GM12875 (cell line): ENCODE data around the gene EPHA3.

Source experiments
- H3K4me3 ChIP-seq: one replicate; pipeline ENCODE4 v1.5.1; 2011; ENCODE audit warnings: low read depth, low read length, control low read depth
- TF ChIP-seq, protein P1 (sequence below): IDR thresholded peaks from 2 replicates; pipeline ENCODE4 v1.5.1; 2011; ENCODE audit warnings: low read depth, mild to moderate bottlenecking, control low read depth, inconsistent platforms, low read length, moderate library complexity, borderline replicate concordance; ENCODE audit not compliant: insufficient read depth

The EPHA3 gene

DNA sequence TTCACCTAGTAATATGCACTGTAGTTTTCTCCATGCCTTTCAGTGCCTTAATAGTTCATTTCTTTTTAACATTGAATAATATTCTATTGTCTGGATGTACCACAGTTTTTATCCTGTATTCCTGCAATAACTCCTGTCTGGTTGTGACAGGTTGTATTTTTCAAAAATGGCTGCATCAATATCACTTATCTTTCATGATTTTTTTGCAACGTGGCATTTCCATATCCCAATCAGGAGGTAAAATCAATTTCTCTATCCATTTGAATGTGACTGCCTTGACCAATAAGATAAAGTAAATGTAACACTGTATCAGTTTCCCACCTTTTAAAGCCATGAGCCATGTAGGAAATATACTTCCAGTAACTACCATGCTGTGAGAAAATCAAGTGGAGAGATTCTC is 27.5 kb upstream of the EPHA3 start:
- no peak overlapping the region for H3K4me3 ChIP-seq
- TF ChIP-seq, protein P1, sequence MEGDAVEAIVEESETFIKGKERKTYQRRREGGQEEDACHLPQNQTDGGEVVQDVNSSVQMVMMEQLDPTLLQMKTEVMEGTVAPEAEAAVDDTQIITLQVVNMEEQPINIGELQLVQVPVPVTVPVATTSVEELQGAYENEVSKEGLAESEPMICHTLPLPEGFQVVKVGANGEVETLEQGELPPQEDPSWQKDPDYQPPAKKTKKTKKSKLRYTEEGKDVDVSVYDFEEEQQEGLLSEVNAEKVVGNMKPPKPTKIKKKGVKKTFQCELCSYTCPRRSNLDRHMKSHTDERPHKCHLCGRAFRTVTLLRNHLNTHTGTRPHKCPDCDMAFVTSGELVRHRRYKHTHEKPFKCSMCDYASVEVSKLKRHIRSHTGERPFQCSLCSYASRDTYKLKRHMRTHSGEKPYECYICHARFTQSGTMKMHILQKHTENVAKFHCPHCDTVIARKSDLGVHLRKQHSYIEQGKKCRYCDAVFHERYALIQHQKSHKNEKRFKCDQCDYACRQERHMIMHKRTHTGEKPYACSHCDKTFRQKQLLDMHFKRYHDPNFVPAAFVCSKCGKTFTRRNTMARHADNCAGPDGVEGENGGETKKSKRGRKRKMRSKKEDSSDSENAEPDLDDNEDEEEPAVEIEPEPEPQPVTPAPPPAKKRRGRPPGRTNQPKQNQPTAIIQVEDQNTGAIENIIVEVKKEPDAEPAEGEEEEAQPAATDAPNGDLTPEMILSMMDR = no peak

GRCh38 chr3:89087851-89088250 is 19.6 kb upstream of the EPHA3 start:
- TF ChIP-seq, protein P1 = no peak
- no peak overlapping the region for H3K4me3 ChIP-seq

DNA sequence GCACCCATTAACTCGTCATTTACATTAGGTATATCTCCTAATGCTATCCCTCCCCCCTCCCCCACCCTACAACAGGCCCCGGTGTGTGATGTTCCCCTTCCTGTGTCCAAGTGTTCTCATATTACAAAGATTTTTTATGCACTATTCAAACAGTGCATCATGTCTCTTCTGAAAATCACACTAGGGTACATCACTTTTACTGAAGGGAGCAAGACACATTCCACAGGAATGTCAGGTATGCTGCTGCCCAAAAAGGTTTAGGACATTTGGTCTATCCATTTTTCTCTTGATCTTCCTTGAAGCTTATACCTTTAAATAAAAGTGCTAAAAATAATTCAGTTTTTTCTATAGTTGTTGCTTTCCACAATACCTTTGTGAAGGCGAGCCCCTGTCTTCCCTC is 9.2 kb upstream of the EPHA3 start:
- H3K4me3 ChIP-seq = no peak overlapping the region
- TF ChIP-seq, protein P1 = no peak

DNA sequence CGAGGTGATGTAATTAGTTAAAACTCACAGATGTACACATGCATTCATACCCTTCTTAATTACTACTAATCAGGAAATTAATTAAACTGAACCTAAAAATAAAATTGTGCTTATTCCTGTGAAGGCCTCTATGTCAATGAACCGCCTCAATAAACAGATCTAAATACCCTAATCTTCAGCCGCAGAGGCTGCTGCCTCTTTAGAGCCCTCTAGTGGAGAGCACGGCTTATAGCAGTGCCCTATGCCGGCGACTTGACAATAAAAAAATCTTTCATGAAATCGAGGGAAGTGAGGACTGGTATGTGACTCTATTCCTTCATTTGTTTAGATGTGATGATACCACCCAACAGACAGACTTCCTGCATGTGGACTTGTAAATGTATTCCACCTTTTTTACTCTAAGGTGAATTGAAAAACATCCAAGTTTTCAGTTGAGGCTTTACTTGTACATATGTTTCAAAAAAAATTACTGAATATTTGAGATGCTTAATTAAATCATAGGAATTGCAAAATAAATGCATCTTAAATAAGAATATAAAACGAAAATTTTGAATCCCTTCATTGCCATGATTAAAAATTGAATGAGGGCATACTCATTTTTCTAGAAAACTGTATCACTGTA is 8.3 kb upstream of the EPHA3 start:
- TF ChIP-seq, protein P1 = peak; percentile 90
- H3K4me3 ChIP-seq = no peak overlapping the region

- no peak overlapping the region for H3K4me3 ChIP-seq
- TF ChIP-seq, protein P1 = no peak
Observed at GRCh38 chr3:89101251-89101650, 6.2 kb upstream of the EPHA3 start.

- TF ChIP-seq, protein P1 = no peak
- H3K4me3 ChIP-seq = no peak overlapping the region
Observed at GRCh38 chr3:89101921-89102320, 5.5 kb upstream of the EPHA3 start.

GRCh38 chr3:89104499-89104898 is 2.9 kb upstream of the EPHA3 start:
- TF ChIP-seq, protein P1 = no peak
- no peak overlapping the region for H3K4me3 ChIP-seq
